Middle frontal gyrus (tissue), 1 donor: ENCODE measurements around the gene ZNF606.

Experiments
- DNase-seq: peaks from one replicate; pipeline ENCODE4 v3.0.0-alpha.2; 2015; ENCODE audit warnings: low spot score; ENCODE audit errors: extremely low spot score

ZNF606 gene

GRCh38 chr19:58002384-58003173, at the start of gene ZNF606:
Gene ZNF606 (minus strand): TSS chr19:58002820. CDS start chr19:58001319, 1,501 bp downstream.
- peak; percentile 81 for DNase-seq

DNA sequence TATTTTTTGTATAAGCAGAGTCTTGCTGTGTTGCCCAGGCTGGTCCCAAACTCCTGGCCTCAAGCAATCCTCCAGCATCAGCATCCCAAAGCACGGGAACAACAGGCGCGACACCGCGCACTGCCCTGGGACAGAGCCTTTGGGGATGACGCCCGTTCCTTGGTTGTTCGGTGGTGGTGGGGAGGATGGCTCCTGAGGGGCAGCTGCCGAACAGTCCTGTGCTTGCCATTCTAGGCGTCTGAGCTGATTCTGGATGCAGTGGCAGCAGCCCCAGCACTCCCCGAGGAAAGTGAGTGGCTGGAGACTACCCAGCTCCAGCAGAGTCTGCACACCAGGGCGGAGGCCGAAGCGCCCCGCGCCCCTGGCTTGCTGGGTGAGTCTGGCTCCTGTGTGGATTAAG, 49.6 kb upstream of the ZNF606 start:
- DNase-seq: no peak

DNA sequence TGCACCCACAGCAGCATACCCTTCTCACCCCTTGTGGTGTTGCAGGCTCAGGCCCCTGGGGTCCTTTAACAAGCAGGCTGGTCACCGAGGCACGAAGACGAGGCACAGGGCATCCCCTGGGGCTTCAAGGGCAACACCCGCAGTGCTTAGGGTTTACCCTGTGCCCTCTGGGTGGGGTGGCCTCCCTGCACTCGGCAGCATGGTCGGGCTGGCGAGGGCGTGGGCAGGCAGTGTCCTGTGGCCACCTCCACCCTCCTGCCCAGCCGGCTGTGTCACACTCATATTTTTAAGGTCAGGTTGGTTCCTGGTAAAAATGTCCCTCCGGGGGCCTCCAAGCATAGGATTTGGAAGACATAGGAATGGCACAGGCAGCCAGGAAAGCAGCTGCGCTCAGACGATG, 45.1 kb upstream of the ZNF606 start:
- no peak for DNase-seq

- DNase-seq: no peak
Measured at GRCh38 chr19:58046856-58047255, 44.2 kb upstream of the ZNF606 start.

DNA sequence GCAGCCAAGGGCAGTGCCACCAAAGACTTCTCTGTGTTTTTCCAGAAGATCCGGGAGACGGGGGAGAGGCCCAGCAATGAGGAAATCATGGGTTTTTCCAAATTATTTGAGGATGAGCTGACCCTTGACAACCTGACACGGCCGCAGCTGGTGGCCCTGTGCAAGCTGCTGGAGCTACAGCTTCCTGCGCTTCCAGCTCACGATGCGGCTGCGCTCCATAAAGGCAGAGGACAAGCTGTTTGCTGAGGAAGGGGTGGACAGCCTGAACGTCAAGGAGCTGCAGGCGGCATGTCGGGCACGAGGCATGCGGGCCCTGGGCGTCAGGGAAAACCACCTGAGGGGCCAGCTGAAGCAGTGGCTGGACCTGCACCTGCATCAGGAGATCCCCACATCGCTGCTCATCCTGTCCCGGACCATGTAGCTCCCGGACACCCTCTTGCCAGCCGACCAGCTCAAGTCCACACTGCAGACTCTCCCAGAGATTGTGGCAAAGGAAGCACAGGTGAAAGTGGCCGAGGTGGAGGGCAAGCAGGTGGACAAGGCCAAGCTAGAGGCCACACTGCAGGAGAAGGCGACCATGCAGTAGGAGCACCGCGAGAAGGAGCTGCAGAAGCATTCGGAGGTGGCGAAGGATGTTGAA, 42.9 kb upstream of the ZNF606 start:
- DNase-seq: no peak

- no peak for DNase-seq
Measured at GRCh38 chr19:58044886-58045285, 42.3 kb upstream of the ZNF606 start.

DNA sequence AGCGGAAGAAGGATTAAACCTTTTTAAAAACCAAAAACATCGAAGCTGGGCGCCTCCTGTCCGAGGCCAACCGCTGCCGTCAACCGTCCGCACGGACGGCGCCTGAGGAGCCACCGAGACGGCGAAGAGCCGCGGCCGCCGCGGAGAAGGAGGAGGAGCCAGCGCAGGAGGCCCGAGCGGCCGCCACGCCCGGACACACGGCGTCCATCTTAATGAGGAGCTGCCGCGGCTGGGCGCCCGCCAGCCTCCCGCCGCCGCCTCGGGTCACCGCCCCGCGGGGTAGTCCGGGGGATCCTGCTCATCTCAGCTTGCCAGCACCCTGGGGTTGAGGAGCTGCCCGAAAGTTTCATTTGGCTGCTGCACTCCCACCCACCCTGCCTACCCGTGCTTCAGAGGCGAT, 41.8 kb upstream of the ZNF606 start:
- DNase-seq: no peak

GRCh38 chr19:58042495-58043340, 40.1 kb upstream of the ZNF606 start:
- DNase-seq: no peak

GRCh38 chr19:58040751-58041525, 38.3 kb upstream of the ZNF606 start:
- DNase-seq: no peak

DNA sequence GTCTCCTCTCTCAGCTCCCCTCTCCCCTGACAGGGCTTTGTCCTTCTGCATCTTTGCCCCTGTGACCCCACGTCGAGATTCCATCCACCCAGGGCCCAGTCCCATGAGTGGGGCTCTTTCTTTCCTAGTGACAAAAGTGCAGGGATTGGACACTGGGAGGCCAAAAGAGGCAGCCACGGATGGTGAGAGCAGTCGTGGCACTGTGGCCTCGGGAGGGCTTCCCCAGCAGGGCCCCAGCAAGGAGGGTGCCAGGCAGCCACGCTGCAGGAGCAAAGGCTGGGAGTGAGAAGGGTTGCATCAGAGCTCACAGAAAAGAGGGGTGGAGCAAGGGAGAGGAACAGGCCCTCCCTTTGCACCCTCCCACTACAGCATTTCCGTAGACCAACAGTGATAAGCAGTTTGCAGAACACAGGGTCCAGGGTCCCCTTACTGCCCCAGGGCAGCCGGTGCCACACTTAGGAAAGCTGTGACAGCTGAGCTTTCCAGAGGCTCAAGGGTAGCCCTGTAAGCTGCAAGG, 36.1 kb upstream of the ZNF606 start:
- DNase-seq: no peak

DNA sequence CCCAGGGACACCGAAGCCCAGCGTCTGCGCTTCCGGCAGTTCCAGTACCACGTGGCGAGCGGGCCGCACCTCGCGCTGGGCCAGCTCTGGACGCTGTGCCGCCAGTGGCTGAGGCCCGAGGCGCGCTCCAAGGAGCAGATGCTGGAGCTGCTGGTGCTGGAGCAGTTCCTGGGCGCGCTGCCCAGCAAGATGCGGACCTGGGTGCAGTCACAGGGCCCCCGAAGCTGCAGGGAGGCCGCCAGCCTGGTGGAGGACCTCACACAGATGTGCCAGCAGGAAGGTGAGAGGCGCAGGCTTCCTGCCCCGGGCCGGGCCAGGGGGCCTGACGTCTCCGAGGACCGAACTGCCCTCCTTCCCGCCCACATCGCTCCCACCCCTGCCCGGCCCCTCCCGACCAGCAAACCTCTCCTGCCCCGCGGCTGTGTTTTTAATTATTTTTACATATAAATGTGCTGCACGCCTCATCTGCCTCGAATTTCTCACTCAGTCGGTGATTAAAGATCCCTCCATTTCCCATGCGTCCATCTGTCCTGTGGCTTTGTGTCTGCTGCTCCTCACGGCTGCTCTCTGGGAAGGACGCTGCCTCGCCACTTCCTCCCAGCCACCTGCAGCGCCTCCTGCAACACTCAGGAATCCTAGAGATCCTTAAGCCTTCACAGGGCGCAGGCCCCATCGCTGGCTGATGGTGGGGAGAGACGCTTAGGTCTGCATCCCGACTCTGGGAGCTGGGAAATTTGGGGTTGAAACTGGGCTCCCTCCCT, 35.5 kb upstream of the ZNF606 start:
- peak; percentile 24 for DNase-seq

DNA sequence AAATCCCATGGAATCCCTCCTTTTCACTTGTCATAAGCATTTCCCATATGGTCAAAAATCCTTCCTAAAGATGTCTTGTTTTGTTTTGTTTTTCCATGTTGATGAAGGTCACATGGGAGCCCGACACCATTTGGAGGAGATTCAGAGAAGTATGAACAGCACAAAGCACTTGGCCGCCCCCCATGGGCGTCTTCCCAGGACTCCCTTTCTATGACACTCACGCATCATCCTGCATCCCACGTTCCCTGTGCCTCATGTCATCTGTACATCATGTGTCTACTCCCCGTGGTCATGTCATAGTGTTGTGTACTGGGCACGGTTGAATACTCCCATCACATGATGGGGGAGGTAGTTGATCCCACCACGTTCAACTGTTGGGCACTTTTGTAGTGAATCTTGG, 33.2 kb upstream of the ZNF606 start:
- no peak for DNase-seq

GRCh38 chr19:58034477-58034793, 31.8 kb upstream of the ZNF606 start:
- DNase-seq: no peak

DNA sequence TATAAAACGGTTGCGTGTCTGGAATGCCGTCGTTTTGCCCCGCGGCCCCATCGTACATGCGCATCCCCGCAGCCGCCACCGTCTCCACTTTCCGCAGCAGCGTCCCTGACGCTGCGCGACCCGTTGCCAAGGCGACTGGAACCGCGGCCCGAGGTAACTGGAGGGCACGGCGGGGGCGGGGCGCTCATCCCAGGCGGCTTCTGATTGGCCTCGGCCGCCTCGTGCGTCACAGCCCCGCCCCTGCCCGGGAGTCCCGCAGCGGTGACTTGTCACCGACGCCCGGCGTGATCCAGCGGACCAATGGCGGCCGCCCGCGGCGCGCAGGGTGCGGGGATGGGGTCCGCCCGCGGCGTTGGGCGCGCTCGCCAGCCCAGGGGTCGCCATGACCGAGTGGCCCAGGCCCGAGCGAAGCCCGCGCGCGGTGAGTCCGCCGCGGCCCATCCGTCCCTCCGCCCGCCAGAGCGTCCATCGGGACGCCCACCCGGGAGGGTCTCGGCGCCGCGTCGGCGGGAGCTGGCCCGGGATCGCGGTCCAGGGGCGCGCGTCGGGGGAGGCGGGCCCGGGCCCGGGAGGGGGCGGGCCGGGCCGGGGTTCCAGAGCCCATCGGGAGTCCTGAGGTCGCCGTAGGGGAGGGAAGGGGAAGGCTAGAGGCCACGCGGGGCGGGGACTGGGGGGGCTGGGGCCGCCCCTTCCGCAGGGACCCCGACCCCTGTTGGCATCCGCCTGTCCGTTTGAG, 31.3 kb upstream of the ZNF606 start, which contains the start of gene ZSCAN1:
Gene ZSCAN1 (plus strand): TSS at position 285 of the 736 bp plus-strand sequence. CDS start 3,812 bp downstream, outside the sequence.
- peak; percentile 95 for DNase-seq

- no peak for DNase-seq
Measured at GRCh38 chr19:58024661-58025060, 22.0 kb upstream of the ZNF606 start.

GRCh38 chr19:58022283-58022660, 19.7 kb upstream of the ZNF606 start:
- DNase-seq: no peak

DNA sequence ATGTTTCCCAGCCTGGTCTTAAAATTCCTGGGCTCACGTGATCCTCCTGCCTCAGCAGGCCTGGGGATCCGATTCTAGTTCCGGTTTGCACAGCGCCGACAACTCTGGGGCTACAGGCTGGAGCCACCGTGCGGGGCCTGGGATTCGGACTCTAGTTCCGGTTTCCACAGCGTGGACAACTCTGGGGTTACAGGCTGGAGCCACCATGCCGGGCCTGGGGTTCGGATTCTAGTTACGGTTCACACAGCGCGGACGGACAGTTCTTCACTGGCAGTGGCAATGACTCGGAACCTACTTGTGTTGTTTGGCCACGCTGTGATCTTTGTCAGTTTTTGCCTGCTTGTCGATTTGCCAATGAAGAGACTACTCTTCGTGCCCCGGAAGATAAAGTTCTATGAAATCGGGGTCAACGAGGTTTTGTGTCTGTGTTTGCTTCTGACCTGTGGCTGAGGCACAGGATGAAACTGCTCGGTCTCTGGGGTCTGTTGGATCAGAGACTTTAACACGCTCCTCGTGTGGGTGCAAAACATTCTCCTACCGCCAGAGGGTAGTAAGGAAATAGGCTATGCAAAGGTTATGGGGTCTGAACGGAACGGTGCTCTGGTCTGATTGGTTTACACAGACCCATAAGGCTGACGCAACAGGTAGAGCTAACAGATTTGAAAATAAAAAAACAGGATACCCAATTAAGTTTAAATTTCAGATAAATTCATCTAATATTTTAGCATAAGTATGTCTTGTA, 19.1 kb upstream of the ZNF606 start:
- peak; percentile 33 for DNase-seq

GRCh38 chr19:58020129-58020528, 17.5 kb upstream of the ZNF606 start:
- no peak for DNase-seq

- no peak for DNase-seq
Measured at GRCh38 chr19:58014141-58014540, 11.5 kb upstream of the ZNF606 start.
